Measurements from ENCODE around the gene SLCO2B1.

The SLCO2B1 gene

DNA sequence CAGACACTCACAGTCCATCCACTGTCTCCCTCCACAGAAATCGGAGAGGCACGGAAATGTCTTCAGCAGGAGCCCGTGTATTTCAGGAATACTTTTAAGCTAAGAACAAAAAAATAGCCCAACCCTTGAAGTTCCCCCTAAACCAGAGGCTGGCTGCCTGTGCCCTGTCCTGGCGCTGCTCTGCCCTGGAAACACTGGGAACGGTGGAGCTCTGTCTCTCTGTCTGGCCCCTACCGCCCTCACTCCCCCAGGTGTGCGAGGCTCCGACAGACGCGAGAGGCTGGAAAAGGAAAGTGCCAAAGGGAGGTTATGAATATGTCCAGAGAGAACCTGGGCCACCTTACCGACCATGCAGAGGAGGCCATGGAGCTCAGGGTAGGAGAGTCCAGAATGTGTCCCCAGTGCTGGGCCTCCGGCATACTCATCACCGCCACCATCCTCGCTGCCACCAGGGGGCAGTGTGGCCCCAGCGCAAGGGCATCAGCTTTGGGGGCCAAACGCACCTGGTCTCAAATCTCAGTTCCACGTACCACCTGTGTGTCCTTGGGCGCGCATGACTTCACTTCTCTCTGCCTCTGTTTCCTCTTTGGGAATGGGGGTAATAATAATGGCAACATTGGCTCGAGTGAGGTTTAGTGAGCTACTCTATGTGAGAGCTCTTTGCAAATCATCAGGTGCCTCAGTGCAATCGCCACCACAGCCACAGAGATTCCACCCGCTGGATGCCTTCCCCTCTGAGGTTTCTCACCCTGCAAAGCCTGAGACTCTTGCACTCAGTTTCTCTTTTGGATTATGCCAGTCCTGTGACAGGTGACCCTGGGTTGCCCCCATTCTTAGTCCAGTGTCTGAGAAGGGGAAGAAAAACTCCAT is 10.4 kb upstream of the SLCO2B1 start:
- no peaks in the 10 kb centered on the region for H3K36me3 Mint-ChIP-seq
- H3K4me3 Mint-ChIP-seq: no peak overlapping the region
- H3K27ac Mint-ChIP-seq: no peak overlapping the region
- peaks cover 36% of the 10 kb centered on the region for H3K4me1 Mint-ChIP-seq (ENCODE audit: low read depth)
- H3K9me3 Mint-ChIP-seq (ENCODE audit: low read depth): no peaks in the 10 kb centered on the region
- peaks cover 2% of the 10 kb centered on the region for H3K27me3 Mint-ChIP-seq

DNA sequence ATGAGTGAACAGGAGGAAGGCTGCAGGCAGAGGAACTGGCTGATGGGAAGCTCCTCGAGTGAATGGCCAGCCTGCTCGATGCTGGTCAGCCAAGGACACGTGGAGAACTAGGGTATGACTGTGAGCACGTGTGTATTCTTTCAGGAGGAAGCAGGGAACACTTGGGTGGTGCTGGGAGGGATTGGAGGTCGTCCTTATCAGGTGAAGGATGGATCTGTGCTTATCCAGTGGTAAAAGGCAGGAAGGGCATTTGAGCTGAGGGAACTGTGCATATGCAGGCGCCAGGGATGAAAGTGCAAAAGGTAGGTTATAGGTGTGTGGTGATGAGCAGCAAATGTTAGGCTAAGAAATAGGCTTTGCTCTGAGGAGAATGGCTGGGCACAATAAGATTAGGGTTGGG is 9.7 kb upstream of the SLCO2B1 start:
- Mint-ChIP-seq H3K4me3 (no peak overlapping the region), H3K9me3 (ENCODE audit: low read depth) (no peaks in the 10 kb centered on the region), H3K36me3 (no peaks in the 10 kb centered on the region), H3K27me3 (peaks cover 2% of the 10 kb centered on the region), H3K4me1 (ENCODE audit: low read depth) (peaks cover 36% of the 10 kb centered on the region), H3K27ac (no peak overlapping the region)

DNA sequence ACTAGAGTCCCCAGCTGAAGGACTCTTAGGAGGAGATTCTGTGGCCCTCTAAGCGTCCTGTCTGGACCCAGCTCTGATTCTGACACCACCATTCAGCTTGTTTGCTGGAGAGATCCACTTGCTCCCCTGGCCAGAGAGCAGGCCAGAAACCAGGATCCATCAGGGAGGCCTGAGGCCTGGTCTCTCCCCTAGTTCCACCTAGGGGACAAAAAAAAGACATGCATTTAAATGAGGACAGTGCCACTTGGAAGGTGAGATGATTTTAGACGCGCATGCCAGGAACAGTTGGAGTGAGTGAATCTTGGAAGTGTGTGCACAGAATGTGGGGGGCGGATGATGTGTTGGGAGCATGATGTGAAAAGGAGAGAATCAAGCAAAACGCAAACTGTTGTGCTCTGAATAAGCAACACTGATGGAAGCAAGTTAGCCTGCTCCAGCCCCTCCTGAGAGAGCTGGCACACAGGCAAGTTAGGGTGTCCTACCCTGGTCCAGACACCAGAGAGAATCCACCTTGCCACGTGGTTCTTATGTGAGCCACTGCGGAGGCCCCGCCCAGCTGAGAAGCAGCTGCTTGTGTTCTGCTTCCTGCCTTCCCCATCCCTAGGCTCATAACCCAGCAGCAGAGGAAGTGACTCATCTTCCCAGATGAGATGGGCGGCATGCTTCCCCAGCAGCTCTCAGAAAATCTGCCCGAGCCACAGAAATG is 8.0 kb upstream of the SLCO2B1 start:
- Mint-ChIP-seq H3K4me3 (peak overlapping the region; percentile 62), H3K4me1 (ENCODE audit: low read depth) (peaks cover 36% of the 10 kb centered on the region), H3K9me3 (ENCODE audit: low read depth) (no peaks in the 10 kb centered on the region), H3K27me3 (peaks cover under 1% of the 10 kb centered on the region), H3K27ac (peak overlapping the region; percentile 72), H3K36me3 (no peaks in the 10 kb centered on the region)

DNA sequence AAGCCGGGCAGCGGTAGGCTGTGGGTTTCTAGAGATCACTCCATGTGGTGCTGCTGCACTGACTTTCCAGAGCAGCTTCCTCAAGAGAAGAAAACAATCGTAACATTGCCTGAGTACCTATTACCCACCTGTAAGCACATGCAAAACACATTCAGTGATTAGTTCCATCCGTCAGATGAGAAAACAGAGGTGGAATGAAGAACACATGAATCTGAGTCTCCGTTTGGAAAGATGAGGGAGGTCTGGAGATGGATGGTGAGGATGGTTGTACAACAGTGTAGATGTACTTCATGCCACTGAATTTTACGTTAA is 7.5 kb upstream of the SLCO2B1 start:
- H3K4me3 Mint-ChIP-seq: peak overlapping the region; percentile 62
- no peaks in the 10 kb centered on the region for H3K9me3 Mint-ChIP-seq (ENCODE audit: low read depth)
- no peaks in the 10 kb centered on the region for H3K27me3 Mint-ChIP-seq
- no peaks in the 10 kb centered on the region for H3K36me3 Mint-ChIP-seq
- H3K4me1 Mint-ChIP-seq (ENCODE audit: low read depth): peaks cover 36% of the 10 kb centered on the region
- H3K27ac Mint-ChIP-seq: peak overlapping the region; percentile 72

DNA sequence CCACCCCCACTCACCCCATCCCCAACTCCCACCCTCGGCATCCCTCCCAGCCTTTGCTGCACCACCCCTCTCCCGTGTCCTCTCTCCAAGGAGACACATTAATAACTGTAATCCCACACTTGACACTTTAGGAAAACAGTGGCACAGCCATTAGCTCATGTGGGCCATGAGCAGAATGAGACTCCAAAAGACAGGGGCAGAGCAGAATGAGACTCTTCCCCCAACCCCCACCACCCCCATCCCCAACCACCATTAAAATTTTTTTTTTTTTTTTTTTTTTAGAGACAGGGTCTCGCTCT is 6.2 kb upstream of the SLCO2B1 start:
- H3K4me1 Mint-ChIP-seq (ENCODE audit: low read depth): peaks cover 36% of the 10 kb centered on the region

DNA sequence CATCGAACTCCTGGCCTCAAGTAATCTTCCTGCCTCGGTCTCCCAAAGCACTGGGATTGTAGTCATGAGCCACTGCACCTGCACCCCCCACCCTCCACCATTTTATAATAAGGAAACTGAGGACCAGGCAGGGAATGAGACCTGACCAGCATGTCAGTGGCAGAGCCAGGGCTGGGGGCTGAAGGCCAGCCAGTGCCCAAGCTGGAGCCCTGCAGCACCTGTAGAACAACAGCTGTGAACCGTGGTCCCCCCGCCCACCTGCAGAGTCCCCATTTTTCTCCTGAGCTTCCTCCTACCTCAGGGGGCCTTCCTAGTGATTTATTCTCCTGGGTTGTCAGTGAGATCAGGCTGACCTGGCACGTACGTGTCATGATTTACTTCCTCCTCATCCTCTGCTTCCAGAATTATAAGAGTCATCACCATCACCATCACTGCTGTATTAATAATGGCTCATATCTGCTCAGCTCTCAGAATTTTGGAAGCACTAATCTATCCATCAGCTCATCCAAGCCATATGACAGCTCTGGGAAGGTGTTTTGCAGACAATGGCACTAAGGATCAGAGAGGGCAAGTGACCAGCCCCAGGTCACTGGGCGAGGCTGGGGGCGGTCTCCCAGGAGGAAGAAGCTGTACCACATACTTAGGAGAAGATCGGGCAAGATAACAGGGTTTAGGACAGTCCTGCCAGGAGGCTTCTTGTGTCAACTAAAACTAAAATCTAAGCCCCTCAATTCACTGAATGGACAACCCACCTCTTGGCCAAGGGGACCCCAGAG is 5.5 kb upstream of the SLCO2B1 start:
- Mint-ChIP-seq H3K36me3 (no peaks in the 10 kb centered on the region), H3K27ac (no peak overlapping the region), H3K4me1 (ENCODE audit: low read depth) (peaks cover 35% of the 10 kb centered on the region), H3K27me3 (no peaks in the 10 kb centered on the region), H3K9me3 (ENCODE audit: low read depth) (no peaks in the 10 kb centered on the region), H3K4me3 (no peak overlapping the region)

More for the DNA sequence above, 6.2 kb upstream of the SLCO2B1 start:
- H3K27ac Mint-ChIP-seq: no peak overlapping the region
- no peak overlapping the region for H3K4me3 Mint-ChIP-seq
- H3K9me3 Mint-ChIP-seq (ENCODE audit: low read depth): no peaks in the 10 kb centered on the region
- no peaks in the 10 kb centered on the region for H3K27me3 Mint-ChIP-seq
- no peaks in the 10 kb centered on the region for H3K36me3 Mint-ChIP-seq

DNA sequence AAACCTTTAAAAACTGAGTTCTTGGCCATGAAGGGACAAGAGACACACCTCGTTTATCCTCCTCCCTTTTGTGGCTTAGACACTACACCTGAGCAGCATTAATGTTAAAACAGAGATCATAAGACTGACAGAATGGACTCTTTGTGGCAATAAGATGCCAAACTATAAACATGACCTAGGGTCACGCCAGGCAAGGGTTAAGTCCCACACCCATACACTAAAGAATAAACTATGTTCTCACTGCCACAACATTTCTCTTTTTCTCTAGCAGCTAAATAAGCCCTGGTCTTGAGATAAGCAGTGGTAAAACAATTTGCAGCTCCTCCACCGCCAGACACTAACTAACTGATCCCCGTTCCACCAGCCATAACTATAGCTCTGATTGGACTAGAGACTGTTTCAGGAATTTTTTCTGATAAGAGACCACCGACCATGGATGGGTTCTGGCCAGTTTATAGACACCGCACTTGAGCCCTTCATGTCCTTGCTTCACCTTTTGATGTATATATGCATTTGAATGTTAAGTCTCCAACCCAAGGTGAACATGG is 4.9 kb upstream of the SLCO2B1 start:
- Mint-ChIP-seq H3K4me3 (no peak overlapping the region), H3K9me3 (ENCODE audit: low read depth) (no peaks in the 10 kb centered on the region), H3K27ac (no peak overlapping the region), H3K4me1 (ENCODE audit: low read depth) (peaks cover 30% of the 10 kb centered on the region), H3K27me3 (no peaks in the 10 kb centered on the region), H3K36me3 (no peaks in the 10 kb centered on the region)

DNA sequence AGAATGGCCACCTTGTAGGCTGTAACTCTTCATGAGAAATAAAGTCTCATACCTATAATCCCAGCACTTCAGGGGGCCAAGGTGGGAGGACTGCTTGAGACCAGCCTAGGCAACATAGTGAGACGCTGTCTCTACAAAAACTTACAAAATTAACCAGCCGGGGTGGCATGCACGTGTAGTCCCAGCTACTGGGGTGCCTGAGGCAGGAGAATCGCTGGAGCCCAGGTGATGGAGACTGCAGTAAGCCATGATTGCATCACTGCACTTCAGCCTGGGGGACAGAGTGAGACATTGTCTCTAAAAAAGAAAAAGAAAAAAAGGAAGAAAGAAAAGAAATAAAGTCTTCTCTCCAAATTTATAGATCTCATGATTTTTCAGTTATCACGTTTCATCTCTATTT is 4.2 kb upstream of the SLCO2B1 start:
- Mint-ChIP-seq H3K27ac (no peak overlapping the region), H3K9me3 (ENCODE audit: low read depth) (no peaks in the 10 kb centered on the region)

DNA sequence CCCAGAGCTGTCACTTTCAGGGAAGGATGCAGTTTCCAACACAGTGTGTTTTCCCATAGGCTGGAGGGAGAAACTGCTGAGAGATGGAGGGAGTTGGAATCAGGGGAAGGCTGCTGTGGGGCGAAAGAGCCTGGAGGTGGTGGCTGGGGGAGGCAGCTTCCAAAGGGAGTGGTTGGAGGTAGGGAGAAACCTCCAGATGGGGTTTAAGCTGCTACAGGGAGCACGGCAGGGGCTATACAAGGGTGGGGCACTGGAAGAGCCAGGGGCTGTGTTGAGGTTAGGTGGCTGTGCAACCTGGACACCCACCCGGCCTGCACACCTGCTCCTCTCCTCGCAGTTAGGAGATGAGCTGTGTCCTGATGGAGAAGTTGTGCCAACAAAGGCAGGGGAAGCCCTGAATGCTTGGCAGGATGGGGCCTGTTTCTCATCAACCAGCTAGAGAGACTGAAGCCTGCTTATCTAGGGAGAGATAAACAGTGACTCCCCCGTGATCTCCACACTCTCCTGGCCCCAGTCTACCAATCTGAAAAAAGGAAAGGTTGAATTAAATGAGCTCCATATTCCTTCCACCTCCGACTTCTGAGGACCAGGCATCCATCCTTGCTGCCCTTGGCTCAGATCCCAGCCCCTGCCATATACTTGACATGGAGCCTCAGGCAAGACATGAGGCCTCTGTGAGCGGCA is 3.6 kb upstream of the SLCO2B1 start:
- Mint-ChIP-seq H3K9me3 (ENCODE audit: low read depth) (no peaks in the 10 kb centered on the region), H3K36me3 (no peaks in the 10 kb centered on the region), H3K4me3 (no peak overlapping the region), H3K27ac (no peak overlapping the region), H3K27me3 (no peaks in the 10 kb centered on the region), H3K4me1 (ENCODE audit: low read depth) (peaks cover 22% of the 10 kb centered on the region)

More for the DNA sequence above, 4.2 kb upstream of the SLCO2B1 start:
- peaks cover 26% of the 10 kb centered on the region for H3K4me1 Mint-ChIP-seq (ENCODE audit: low read depth)
- H3K36me3 Mint-ChIP-seq: no peaks in the 10 kb centered on the region
- H3K4me3 Mint-ChIP-seq: no peak overlapping the region
- no peaks in the 10 kb centered on the region for H3K27me3 Mint-ChIP-seq

DNA sequence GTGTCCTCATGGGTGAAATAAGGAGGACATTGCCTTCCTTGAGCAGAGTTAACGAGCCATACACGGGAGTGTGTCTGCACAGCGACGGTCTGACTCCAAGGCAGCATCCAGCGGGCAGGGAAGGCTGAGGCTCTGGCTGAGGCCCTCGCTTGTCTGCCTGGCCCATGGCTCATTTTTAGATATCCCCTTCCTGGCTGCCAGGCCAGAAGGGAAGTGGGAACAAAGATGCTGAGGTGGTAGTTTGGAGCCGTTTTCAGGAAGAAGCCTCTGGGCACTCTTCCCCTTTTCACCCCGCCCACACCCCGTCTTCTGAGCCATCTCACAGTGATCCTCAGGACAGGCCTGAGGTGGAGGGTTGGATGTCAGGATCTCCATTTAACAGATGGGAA is 3.0 kb upstream of the SLCO2B1 start:
- Mint-ChIP-seq H3K4me3 (no peak overlapping the region), H3K4me1 (ENCODE audit: low read depth) (peaks cover 16% of the 10 kb centered on the region), H3K9me3 (ENCODE audit: low read depth) (no peaks in the 10 kb centered on the region), H3K27me3 (no peaks in the 10 kb centered on the region), H3K36me3 (no peaks in the 10 kb centered on the region), H3K27ac (no peak overlapping the region)

DNA sequence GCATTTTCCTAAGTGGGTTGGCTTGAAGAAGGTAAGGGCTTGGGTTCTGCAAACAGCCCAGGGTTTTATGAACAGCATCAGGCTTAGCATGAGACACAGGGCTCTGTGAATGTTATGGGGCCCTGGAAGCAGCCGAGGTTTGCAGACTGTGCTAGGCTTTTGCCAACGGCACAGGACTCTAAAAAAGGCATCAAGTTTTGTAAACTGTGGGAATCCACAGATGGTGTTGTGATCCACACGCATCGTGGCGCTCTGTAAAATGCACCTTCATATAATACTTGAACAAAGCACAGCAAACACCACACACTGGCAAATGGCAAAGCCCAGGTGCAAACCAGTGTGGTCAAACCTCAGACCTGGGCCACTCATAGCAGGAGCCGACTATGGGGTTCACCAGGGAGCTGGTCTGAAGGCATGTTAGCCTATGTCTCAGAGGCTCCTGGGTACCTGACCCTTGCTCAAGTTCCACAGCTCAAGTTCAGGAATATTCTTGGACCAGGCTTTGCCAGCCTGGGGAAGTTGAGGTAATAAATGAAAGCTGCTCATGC is 2.4 kb upstream of the SLCO2B1 start:
- Mint-ChIP-seq H3K27me3 (no peaks in the 10 kb centered on the region), H3K9me3 (ENCODE audit: low read depth) (no peaks in the 10 kb centered on the region), H3K4me3 (no peak overlapping the region), H3K4me1 (ENCODE audit: low read depth) (peaks cover 10% of the 10 kb centered on the region), H3K36me3 (no peaks in the 10 kb centered on the region), H3K27ac (no peak overlapping the region)

DNA sequence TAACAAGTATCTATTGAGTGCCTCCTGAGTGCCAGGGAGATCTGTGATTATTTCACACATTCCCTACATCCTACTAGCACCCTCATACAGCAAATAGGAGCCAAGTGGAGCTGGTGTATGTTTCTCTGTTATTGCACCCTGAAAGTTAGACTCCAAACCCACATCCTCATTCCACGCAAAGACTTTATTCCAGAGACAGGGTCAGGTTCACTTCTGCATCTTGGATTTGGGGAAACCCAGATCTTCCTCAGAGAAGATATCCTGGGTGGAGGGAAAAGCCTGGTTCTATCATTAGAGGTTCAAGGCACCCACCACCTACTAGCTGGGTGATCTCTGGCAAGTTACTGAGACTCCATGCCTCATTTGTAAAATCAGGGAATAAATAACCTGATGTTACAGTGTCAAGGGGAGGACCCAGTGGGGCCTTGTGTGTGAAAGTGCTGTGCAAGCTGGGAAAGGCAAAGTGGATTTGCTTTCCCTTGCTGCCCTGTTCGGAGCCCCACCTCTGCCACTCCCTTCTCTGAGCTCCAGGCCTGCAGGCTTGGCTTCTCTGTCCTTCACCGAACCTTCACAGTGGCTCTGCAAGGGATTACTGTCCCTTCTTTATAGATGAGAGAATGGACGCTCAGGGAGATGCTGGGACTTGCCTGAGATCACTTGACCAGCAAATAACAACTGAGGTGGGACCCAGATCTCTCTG is 991 bp upstream of the SLCO2B1 start:
- Mint-ChIP-seq H3K4me3 (no peak overlapping the region), H3K27ac (no peak overlapping the region), H3K4me1 (ENCODE audit: low read depth) (no peaks in the 10 kb centered on the region), H3K9me3 (ENCODE audit: low read depth) (no peaks in the 10 kb centered on the region), H3K27me3 (no peaks in the 10 kb centered on the region), H3K36me3 (no peaks in the 10 kb centered on the region)

DNA sequence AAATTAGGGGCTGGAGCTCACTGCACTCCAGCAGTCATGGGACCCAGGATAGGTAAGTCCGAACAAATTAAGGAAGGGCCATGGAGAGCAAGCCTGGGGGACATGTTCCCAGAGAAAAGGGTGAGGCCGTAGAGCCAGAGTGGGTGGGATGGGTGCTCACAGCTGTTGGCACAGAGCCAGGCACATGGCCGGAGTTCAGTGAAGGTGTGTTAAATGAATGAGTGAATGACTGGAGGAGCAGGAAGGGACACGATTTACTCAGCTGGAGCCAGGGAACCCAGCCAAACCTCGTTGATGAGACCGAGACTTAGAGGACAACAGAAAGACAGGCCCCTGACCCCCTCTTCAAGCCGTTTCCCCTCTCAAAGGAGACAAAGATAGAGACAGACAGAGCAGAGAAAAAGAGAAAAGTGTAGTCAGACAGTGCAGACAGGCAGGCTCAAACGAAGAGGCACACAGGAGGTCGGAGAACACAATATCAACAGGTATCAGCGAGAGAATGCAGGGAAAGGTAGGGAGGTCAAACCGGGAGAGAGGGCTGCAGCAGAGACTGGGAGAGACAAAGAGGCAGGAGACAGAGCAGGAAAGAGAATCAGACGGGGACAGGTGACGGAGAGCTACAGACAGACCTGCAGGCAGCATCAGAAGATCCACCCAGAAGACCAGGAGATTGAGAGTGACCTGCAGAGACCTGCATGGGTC is 590 bp downstream of the SLCO2B1 start:
- Mint-ChIP-seq H3K27ac (no peak overlapping the region), H3K27me3 (no peaks in the 10 kb centered on the region), H3K36me3 (no peaks in the 10 kb centered on the region), H3K4me3 (no peak overlapping the region), H3K9me3 (ENCODE audit: low read depth) (no peaks in the 10 kb centered on the region), H3K4me1 (ENCODE audit: low read depth) (no peaks in the 10 kb centered on the region)

Data from activated naive CD8-positive, alpha-beta T cell (primary cell).